SK-N-SH (cell line): ENCODE results near the gene BTNL2. TPM values are rescaled to one million over a fixed set of nuclear protein-coding genes. Genes with fewer than 3 reads are reported as not detected.

ENCODE experiments used
- CTCF ChIA-PET: fragments of 300-600, 350-600 bp; formaldehyde crosslinking; extraction: SDS; loops from one replicate; lab custom pipeline; 2021; lab: Yijun Ruan, JAX
- POLR2A ChIA-PET: fragments of 350-600 bp; sonication (Branson Sonifier 250); formaldehyde crosslinking; extraction: SDS; loops from one replicate; lab custom pipeline; 2020; ENCODE audit warnings: antibody characterized with exemption, inconsistent platforms; lab: Yijun Ruan, JAX
- DNase-seq: peaks from one replicate; pipeline ENCODE4 v3.0.0; 2012
- H2AFZ ChIP-seq: fragments of 200-600 bp; sonication (generic); 2 replicates; pipeline ENCODE4 v1.8.1; 2016; ENCODE audit warnings: antibody characterized with exemption, mild to moderate bottlenecking, low read depth
- H3F3A ChIP-seq: fragments of 200-600 bp; sonication (generic); replicated peaks from 2 replicates; pipeline ENCODE3; 2016; ENCODE audit warnings: antibody characterized with exemption, mild to moderate bottlenecking; ENCODE audit not compliant: insufficient read depth
- H3K27ac ChIP-seq, 2 experiments: fragments of 200-500 bp in 1 of 2; fragments of 200-600 bp in 1 of 2; sonication (Bioruptor generic) in 1 of 2; sonication (generic), shearing (Covaris generic) in 1 of 2; 2 replicates each; pipeline versions ENCODE4 v1.5.1 to v1.6.1; 2014 to 2016; ENCODE audit warnings: low read depth in 2 of 2, inconsistent platforms in 1 of 2, low read length in 1 of 2, mild to moderate bottlenecking in 1 of 2, mixed read lengths in 1 of 2
- H3K27me3 ChIP-seq: fragments of 200-600 bp; sonication (generic), shearing (Covaris generic); 2 replicates; pipeline ENCODE4 v1.6.1; 2016; ENCODE audit warnings: mixed run types; ENCODE audit not compliant: insufficient read depth
- H3K36me3 ChIP-seq, 2 experiments: fragments of 200-500 bp in 1 of 2; fragments of 200-600 bp in 1 of 2; sonication (Bioruptor generic) in 1 of 2; sonication (generic) in 1 of 2; replicated peaks in 1 of 2; 2 replicates each; pipeline versions ENCODE3 to v1.5.1; 2014 to 2016; ENCODE audit warnings: low read length in 1 of 2, mild to moderate bottlenecking in 1 of 2; ENCODE audit not compliant: insufficient read depth in 2 of 2, control insufficient read depth in 1 of 2
- H3K4me1 ChIP-seq, 2 experiments: fragments of 200-500 bp in 1 of 2; fragments of 200-600 bp in 1 of 2; sonication (Bioruptor generic) in 1 of 2; sonication (generic), shearing (Covaris generic) in 1 of 2; 2 replicates each; pipeline versions ENCODE4 v1.5.1 to v1.6.1; 2014 to 2016; ENCODE audit warnings: low read depth in 1 of 2, low read length in 1 of 2, mixed run types in 1 of 2; ENCODE audit not compliant: insufficient read depth in 2 of 2, control insufficient read depth in 1 of 2
- H3K4me2 ChIP-seq: fragments of 200-600 bp; sonication (generic), shearing (Covaris generic); 2 replicates; pipeline ENCODE4 v1.6.1; 2017; ENCODE audit warnings: mixed run types
- H3K4me3 ChIP-seq, 2 experiments: fragments of 200-500 bp in 1 of 2; fragments of 200-600 bp in 1 of 2; sonication (Bioruptor generic) in 1 of 2; sonication (generic), shearing (Covaris generic) in 1 of 2; 2 replicates each; pipeline versions ENCODE4 v1.5.1 to v1.8.1; 2014 to 2016; ENCODE audit warnings: low read depth in 2 of 2, inconsistent platforms in 1 of 2, low read length in 1 of 2, mild to moderate bottlenecking in 1 of 2, mixed read lengths in 1 of 2, moderate library complexity in 1 of 2
- H3K79me2 ChIP-seq: fragments of 200-600 bp; sonication (generic); 2 replicates; pipeline ENCODE4 v1.8.1; 2017; ENCODE audit warnings: mild to moderate bottlenecking; ENCODE audit not compliant: insufficient read depth
- H3K9ac ChIP-seq: fragments of 200-600 bp; sonication (generic); 2 replicates; pipeline ENCODE4 v1.6.1; 2017; ENCODE audit warnings: mixed run types
- H3K9me2 ChIP-seq: fragments of 200-600 bp; sonication (generic); 2 replicates; pipeline ENCODE4 v1.6.1; 2017; ENCODE audit warnings: mixed run types
- H3K9me3 ChIP-seq: fragments of 200-600 bp; sonication (generic); 2 replicates; pipeline ENCODE4 v1.6.1; 2017; ENCODE audit warnings: mixed run types, mild to moderate bottlenecking, moderate library complexity
- H4K20me1 ChIP-seq: fragments of 200-600 bp; sonication (generic); 2 replicates; pipeline ENCODE4 v1.6.1; 2017; ENCODE audit warnings: mild to moderate bottlenecking, mixed run types; ENCODE audit not compliant: insufficient read depth
- FOSL2 ChIP-seq: IDR thresholded peaks from 2 replicates; pipeline ENCODE4 v1.4.0; 2012; ENCODE audit warnings: low read depth, mild to moderate bottlenecking, moderate library complexity, borderline replicate concordance
- FOXJ3 ChIP-seq: sonication (generic); formaldehyde crosslinking; IDR thresholded peaks from 2 replicates; pipeline ENCODE4 v1.5.1; 2020; ENCODE audit warnings: mild to moderate bottlenecking, missing genetic modification reagents
- MEF2A ChIP-seq: IDR thresholded peaks from 2 replicates; pipeline ENCODE4 v1.4.0; 2012; ENCODE audit warnings: low read depth, borderline replicate concordance
- POLR2AphosphoS5 ChIP-seq: IDR thresholded peaks from 2 replicates; pipeline ENCODE4 v1.6.1; 2012; ENCODE audit warnings: low read depth, low read length
- RCOR1 ChIP-seq: fragments of 150-350 bp; IDR thresholded peaks from 2 replicates; pipeline ENCODE4 v1.6.1; 2017; ENCODE audit warnings: antibody characterized with exemption, low read length
- RFX5 ChIP-seq: IDR thresholded peaks from 2 replicates; pipeline ENCODE4 v1.6.1; 2012; ENCODE audit warnings: mild to moderate bottlenecking, improper control_type of control experiment, low read length
- SIN3A ChIP-seq: IDR thresholded peaks from 2 replicates; pipeline ENCODE4 v1.6.1; 2012; ENCODE audit warnings: low read depth, mild to moderate bottlenecking, low read length, moderate library complexity, borderline replicate concordance
- TAF1 ChIP-seq: IDR thresholded peaks from 2 replicates; pipeline ENCODE4 v1.6.1; 2012; ENCODE audit warnings: low read depth, mild to moderate bottlenecking, low read length, moderate library complexity, borderline replicate concordance
- TCF12 ChIP-seq: IDR thresholded peaks from 2 replicates; pipeline ENCODE4 v1.4.0; 2012
- WGBS: methylation state at CpG from one replicate; pipeline ENCODE4 v1.1.6; 2017; ENCODE audit warnings: low lambda C conversion rate; 5-methylcytosine and 5-hydroxymethylcytosine counted together
- polyA plus RNA-seq, 3 experiments: library from polyadenylated mRNA; depleted of rRNA; stranded (reverse); fragments of >200 nt; gene quantifications; 2 replicates each; pipeline ENCODE4 v1.2.3, GENCODE V29; 2012
- TF ChIP-seq, protein P1 (sequence below): fragments of 150-350 bp; IDR thresholded peaks from 2 replicates; pipeline ENCODE4 v1.6.1; 2016; ENCODE audit warnings: mild to moderate bottlenecking, low read depth, low read length
- TF ChIP-seq, protein P2 (sequence below): IDR thresholded peaks from 2 replicates; pipeline ENCODE4; 2012
- TF ChIP-seq, protein P3 (sequence below): IDR thresholded peaks from 2 replicates; pipeline ENCODE4 v1.6.1; 2012; ENCODE audit warnings: mild to moderate bottlenecking, low read depth, low read length, moderate library complexity
- TF ChIP-seq, protein P4 (sequence below): IDR thresholded peaks from 2 replicates; pipeline ENCODE4 v1.4.0; 2012; ENCODE audit warnings: low read depth, borderline replicate concordance

BTNL2 gene
- polyA plus RNA-seq, 1 of the 3 experiments (the other 2 are of a cell fraction): not detected

DNA sequence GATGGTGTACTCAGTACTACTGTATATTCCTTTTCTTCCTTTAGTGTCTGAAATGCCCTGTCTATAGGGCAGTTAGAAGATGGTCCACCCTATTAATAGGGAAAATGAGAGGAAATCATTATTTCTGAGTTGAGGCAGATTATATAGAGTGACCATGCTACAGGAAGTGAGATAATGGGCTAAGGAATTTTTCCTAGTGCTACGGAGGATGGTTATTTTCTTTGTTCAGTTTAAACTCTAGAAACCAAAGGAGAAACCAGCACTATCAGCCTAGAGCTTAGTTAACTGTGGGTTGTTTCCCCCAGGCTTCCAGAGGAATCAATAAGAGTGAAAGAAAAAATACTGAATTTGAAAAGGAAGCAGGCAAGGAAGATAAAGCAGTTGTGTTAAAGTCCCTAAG, 35.8 kb downstream of the BTNL2 start:
- Histone ChIP-seq H3F3A (no peaks in the 10 kb centered on the region), H3K27ac (no peak overlapping the region), H3K79me2 (no peaks in the 10 kb centered on the region), H3K27me3 (peaks cover 6% of the 10 kb centered on the region), H3K4me1 (no peaks in the 10 kb centered on the region), H3K4me3 (no peak overlapping the region), H3K9ac (no peak overlapping the region), H3K9me2 (no peaks in the 10 kb centered on the region), H3K36me3 (no peaks in the 10 kb centered on the region), H3K9me3 (no peaks in the 10 kb centered on the region), H4K20me1 (no peaks in the 10 kb centered on the region), H3K4me2 (no peak overlapping the region), H2AFZ (peak overlapping the region; percentile 37; the same call in 1 of the 2 replicates)
- ChIA-PET POLR2A (no interaction called here), CTCF (no interaction called here)
- 4% methylated on average over 1 of the region's 1 CpG for WGBS
- no peak for DNase-seq
- TF ChIP-seq MEF2A: no peak
- TF ChIP-seq, protein P1, sequence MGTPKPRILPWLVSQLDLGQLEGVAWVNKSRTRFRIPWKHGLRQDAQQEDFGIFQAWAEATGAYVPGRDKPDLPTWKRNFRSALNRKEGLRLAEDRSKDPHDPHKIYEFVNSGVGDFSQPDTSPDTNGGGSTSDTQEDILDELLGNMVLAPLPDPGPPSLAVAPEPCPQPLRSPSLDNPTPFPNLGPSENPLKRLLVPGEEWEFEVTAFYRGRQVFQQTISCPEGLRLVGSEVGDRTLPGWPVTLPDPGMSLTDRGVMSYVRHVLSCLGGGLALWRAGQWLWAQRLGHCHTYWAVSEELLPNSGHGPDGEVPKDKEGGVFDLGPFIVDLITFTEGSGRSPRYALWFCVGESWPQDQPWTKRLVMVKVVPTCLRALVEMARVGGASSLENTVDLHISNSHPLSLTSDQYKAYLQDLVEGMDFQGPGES: no peak
- TF ChIP-seq TAF1: no peak
- TF ChIP-seq TCF12: no peak
- TF ChIP-seq, protein P2, sequence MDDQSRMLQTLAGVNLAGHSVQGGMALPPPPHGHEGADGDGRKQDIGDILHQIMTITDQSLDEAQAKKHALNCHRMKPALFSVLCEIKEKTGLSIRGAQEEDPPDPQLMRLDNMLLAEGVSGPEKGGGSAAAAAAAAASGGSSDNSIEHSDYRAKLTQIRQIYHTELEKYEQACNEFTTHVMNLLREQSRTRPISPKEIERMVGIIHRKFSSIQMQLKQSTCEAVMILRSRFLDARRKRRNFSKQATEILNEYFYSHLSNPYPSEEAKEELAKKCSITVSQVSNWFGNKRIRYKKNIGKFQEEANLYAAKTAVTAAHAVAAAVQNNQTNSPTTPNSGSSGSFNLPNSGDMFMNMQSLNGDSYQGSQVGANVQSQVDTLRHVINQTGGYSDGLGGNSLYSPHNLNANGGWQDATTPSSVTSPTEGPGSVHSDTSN: no peak
- TF ChIP-seq, protein P3, sequence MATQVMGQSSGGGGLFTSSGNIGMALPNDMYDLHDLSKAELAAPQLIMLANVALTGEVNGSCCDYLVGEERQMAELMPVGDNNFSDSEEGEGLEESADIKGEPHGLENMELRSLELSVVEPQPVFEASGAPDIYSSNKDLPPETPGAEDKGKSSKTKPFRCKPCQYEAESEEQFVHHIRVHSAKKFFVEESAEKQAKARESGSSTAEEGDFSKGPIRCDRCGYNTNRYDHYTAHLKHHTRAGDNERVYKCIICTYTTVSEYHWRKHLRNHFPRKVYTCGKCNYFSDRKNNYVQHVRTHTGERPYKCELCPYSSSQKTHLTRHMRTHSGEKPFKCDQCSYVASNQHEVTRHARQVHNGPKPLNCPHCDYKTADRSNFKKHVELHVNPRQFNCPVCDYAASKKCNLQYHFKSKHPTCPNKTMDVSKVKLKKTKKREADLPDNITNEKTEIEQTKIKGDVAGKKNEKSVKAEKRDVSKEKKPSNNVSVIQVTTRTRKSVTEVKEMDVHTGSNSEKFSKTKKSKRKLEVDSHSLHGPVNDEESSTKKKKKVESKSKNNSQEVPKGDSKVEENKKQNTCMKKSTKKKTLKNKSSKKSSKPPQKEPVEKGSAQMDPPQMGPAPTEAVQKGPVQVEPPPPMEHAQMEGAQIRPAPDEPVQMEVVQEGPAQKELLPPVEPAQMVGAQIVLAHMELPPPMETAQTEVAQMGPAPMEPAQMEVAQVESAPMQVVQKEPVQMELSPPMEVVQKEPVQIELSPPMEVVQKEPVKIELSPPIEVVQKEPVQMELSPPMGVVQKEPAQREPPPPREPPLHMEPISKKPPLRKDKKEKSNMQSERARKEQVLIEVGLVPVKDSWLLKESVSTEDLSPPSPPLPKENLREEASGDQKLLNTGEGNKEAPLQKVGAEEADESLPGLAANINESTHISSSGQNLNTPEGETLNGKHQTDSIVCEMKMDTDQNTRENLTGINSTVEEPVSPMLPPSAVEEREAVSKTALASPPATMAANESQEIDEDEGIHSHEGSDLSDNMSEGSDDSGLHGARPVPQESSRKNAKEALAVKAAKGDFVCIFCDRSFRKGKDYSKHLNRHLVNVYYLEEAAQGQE: no peak
- TF ChIP-seq, protein P4, sequence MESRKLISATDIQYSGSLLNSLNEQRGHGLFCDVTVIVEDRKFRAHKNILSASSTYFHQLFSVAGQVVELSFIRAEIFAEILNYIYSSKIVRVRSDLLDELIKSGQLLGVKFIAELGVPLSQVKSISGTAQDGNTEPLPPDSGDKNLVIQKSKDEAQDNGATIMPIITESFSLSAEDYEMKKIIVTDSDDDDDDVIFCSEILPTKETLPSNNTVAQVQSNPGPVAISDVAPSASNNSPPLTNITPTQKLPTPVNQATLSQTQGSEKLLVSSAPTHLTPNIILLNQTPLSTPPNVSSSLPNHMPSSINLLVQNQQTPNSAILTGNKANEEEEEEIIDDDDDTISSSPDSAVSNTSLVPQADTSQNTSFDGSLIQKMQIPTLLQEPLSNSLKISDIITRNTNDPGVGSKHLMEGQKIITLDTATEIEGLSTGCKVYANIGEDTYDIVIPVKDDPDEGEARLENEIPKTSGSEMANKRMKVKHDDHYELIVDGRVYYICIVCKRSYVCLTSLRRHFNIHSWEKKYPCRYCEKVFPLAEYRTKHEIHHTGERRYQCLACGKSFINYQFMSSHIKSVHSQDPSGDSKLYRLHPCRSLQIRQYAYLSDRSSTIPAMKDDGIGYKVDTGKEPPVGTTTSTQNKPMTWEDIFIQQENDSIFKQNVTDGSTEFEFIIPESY: no peak
- no peak for TF ChIP-seq RCOR1
- no peak for TF ChIP-seq SIN3A

DNA sequence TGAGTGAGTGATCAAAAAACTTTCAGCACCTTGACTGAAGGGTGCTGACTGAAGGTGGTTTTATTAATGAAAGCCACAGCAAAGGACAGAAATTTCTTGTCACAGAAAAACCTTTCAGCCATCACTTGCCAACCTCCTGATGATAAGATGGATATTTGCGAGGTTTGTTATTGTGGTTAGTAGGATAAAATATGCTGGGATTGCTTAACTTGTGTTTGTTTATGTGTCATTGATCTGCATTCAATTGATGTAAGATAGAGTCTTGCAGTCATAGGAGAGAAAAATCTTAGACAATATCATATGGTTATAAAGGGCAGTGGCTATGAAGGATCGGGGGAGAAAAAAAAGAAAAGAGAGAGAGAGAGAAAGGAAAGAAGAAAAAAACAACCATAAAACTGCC, 36.5 kb downstream of the BTNL2 start:
- WGBS: 3% methylated on average over 2 of the region's 2 CpGs
- ChIA-PET POLR2A (no interaction called here), CTCF (no interaction called here)
- H3K4me3 ChIP-seq: no peak overlapping the region
- no peak for DNase-seq
- H3K9me2 ChIP-seq: no peaks in the 10 kb centered on the region
- no peaks in the 10 kb centered on the region for H3K4me1 ChIP-seq
- TF ChIP-seq RFX5 (no peak), POLR2AphosphoS5 (no peak), FOSL2 (no peak), FOXJ3 (CRISPR knock-in tag) (no peak)
- no peak overlapping the region for H2AFZ ChIP-seq
- H3K9ac ChIP-seq: no peak overlapping the region
- H3K9me3 ChIP-seq: no peaks in the 10 kb centered on the region
- H3K79me2 ChIP-seq: no peaks in the 10 kb centered on the region
- peaks cover 9% of the 10 kb centered on the region for H3K27me3 ChIP-seq
- no peaks in the 10 kb centered on the region for H3K36me3 ChIP-seq
- no peaks in the 10 kb centered on the region for H3F3A ChIP-seq
- no peaks in the 10 kb centered on the region for H4K20me1 ChIP-seq
- no peak overlapping the region for H3K27ac ChIP-seq
- H3K4me2 ChIP-seq: no peak overlapping the region
